ENCODE results near the gene ZNF41. TPM values are rescaled to one million over a fixed set of nuclear protein-coding genes. Genes with fewer than 3 reads are reported as not detected.

Gene ZNF41
- total and polyA plus RNA-seq, 2 of the 8 experiments (the other 6 are each of a cell fraction or from before 2014, with no cell fraction given): 1.8 to 5.3 TPM

- H2BK5ac ChIP-seq (ENCODE audit: low read depth, low read length): no peak overlapping the region
- ChIA-PET CTCF (ENCODE audit: partially characterized antibody) (no interaction called here), POLR2A (ENCODE audit: partially characterized antibody) (no interaction called here)
- H2BK120ac ChIP-seq (replicated peaks; ENCODE audit: low read depth, low read length): no peak overlapping the region
- no peak overlapping the region for H2BK15ac ChIP-seq (ENCODE audit: low read length)
- H3K4me3 ChIP-seq (ENCODE audit: extremely low read depth in 1 of 4, insufficient read depth in 2 of 4, low read depth in 3 of 4, low read length in 4 of 4): no peak overlapping the region
- no peaks in the 10 kb centered on the region for H3K27me3 ChIP-seq (replicated peaks in 1 of 4; ENCODE audit: control insufficient read depth in 3 of 4, extremely low read depth in 1 of 4, insufficient read depth in 3 of 4, low read length in 3 of 4)
- no peak overlapping the region for H3K18ac ChIP-seq (ENCODE audit: extremely low read depth, low read length)
- H3K36me3 ChIP-seq (ENCODE audit: control insufficient read depth in 2 of 4, insufficient read depth in 4 of 4, low read length in 3 of 4): no peaks in the 10 kb centered on the region
- no peaks in the 10 kb centered on the region for H3K4me1 ChIP-seq (replicated peaks in 1 of 4; ENCODE audit: control insufficient read depth in 3 of 4, insufficient read depth in 4 of 4, low read length in 3 of 4)
- WGBS, 2 experiments (ENCODE audit: extremely low coverage in 1 of 2, insufficient coverage in 1 of 2, insufficient read length in 1 of 2, insufficient replicate concordance in 2 of 2, low coverage in 1 of 2, low lambda C conversion rate in 2 of 2, missing lambda C conversion rate in 1 of 2): 100% methylated on average over 2 of the region's 2 CpGs; no CpG with 5 or more reads in 1 of the 2 experiments
- no peak overlapping the region for H4K5ac ChIP-seq (ENCODE audit: insufficient read length, low read depth, low read length)
- H2AK5ac ChIP-seq (ENCODE audit: low read depth, low read length): no peak overlapping the region
- H2AFZ ChIP-seq (ENCODE audit: low read length): no peak overlapping the region
- H3K4me2 ChIP-seq (ENCODE audit: insufficient read depth in 1 of 2, low read depth in 2 of 2, low read length in 2 of 2): no peak overlapping the region
- H2BK12ac ChIP-seq (ENCODE audit: low read depth, low read length): no peak overlapping the region
- H3K9me3 ChIP-seq (ENCODE audit: insufficient read depth in 2 of 2, low read depth in 1 of 2, low read length in 1 of 2): no peaks in the 10 kb centered on the region
- no peak overlapping the region for H3K27ac ChIP-seq (ENCODE audit: low read depth, low read length)
- H3K14ac ChIP-seq (ENCODE audit: insufficient read length): no peak overlapping the region
- FAIRE-seq (no peak), DNase-seq (ENCODE audit: low read depth in 1 of 2, low spot score in 2 of 2) (no peak)
- no peak overlapping the region for H3K9ac ChIP-seq (replicated peaks in 1 of 4; ENCODE audit: extremely low read depth in 1 of 4, low read depth in 3 of 4, low read length in 3 of 4)
- no peaks in the 10 kb centered on the region for H3K79me1 ChIP-seq (ENCODE audit: low read depth, low read length)
- no peaks in the 10 kb centered on the region for H4K20me1 ChIP-seq (replicated peaks in 1 of 2; ENCODE audit: control insufficient read depth in 1 of 2, insufficient read depth in 2 of 2, low read length in 2 of 2)
- TF ChIP-seq SP4 (IDR thresholded peaks at IDR 0.05; ENCODE audit: low read length) (no peak), ASH2L (IDR thresholded peaks at IDR 0.05; ENCODE audit: low read length) (no peak), GTF2F1 (IDR thresholded peaks at IDR 0.05; ENCODE audit: borderline replicate concordance, low read depth, low read length) (no peak), SP1 (IDR thresholded peaks at IDR 0.05; ENCODE audit: low read depth, low read length) (no peak), TCF12 (IDR thresholded peaks at IDR 0.05; ENCODE audit: low read depth, low read length) (no peak), KDM4A (IDR thresholded peaks at IDR 0.05; ENCODE audit: low read depth, low read length, severe bottlenecking) (no peak), KDM5A (IDR thresholded peaks at IDR 0.05; ENCODE audit: low read length) (no peak), RXRA (IDR thresholded peaks at IDR 0.05; ENCODE audit: insufficient read depth, low read depth, low read length) (no peak), TAF1 (IDR thresholded peaks at IDR 0.05; ENCODE audit: low read depth, low read length) (no peak), EP300 (IDR thresholded peaks at IDR 0.05; ENCODE audit: borderline replicate concordance in 1 of 2, low read depth in 2 of 2, low read length in 2 of 2) (no peak), TBP (IDR thresholded peaks at IDR 0.05; ENCODE audit: low read depth, low read length) (no peak), CHD1 (IDR thresholded peaks at IDR 0.05; ENCODE audit: low read depth, low read length) (no peak)
- no peaks in the 10 kb centered on the region for H3K79me2 ChIP-seq (ENCODE audit: control insufficient read depth in 1 of 2, insufficient read depth in 2 of 2, low read length in 2 of 2)
- H3K23ac ChIP-seq (ENCODE audit: insufficient read length): no peak overlapping the region
- no peak overlapping the region for H3K56ac ChIP-seq (replicated peaks; ENCODE audit: insufficient read length, low read depth, low read length)
- H3K23me2 ChIP-seq (ENCODE audit: low read depth, low read length): no peaks in the 10 kb centered on the region
- no peak overlapping the region for H4K8ac ChIP-seq (ENCODE audit: extremely low read depth, insufficient read depth, low read length)
- no peak overlapping the region for H4K91ac ChIP-seq (replicated peaks; ENCODE audit: insufficient read length, low read length)
- H3K4ac ChIP-seq (replicated peaks; ENCODE audit: insufficient read length, low read depth, low read length): no peak overlapping the region
- H2BK20ac ChIP-seq (ENCODE audit: low read length): no peak overlapping the region
Observed at GRCh38 chrX:47422444-47422843, 60.6 kb downstream of the ZNF41 start.

Data from H1 (cell line).